ENCODE results near the gene SLC1A2. TPM values are rescaled to one million over a fixed set of nuclear protein-coding genes. Genes with fewer than 3 reads are reported as not detected.

SLC1A2 gene
- total RNA-seq, 1 donor from 2014 or later, result 0.25 TPM

GRCh38 chr11:35354644-35355043 is 64.7 kb downstream of the SLC1A2 start:
- H3K36me3 ChIP-seq (ENCODE audit: insufficient read depth, low read length), result no peaks in the 10 kb centered on the region
- FAIRE-seq (peak; percentile 56), DNase-seq (ENCODE audit: low read depth) (no peak)
- peaks cover 18% of the 10 kb centered on the region for H3K4me1 ChIP-seq (ENCODE audit: insufficient read depth, low read length)
- H3K36me3 Mint-ChIP-seq (ENCODE audit: low read depth, unreplicated experiment), result no peaks in the 10 kb centered on the region
- no peak overlapping the region for H3K27ac Mint-ChIP-seq (ENCODE audit: unreplicated experiment)
- TF ChIP-seq CTCF (IDR thresholded peaks at IDR 0.05; ENCODE audit: insufficient read depth, low read depth, low read length) (no peak), EZH2 (IDR thresholded peaks at IDR 0.05; ENCODE audit: insufficient read depth, low read length) (no peak)
- H3K4me2 ChIP-seq (ENCODE audit: low read length), result peak overlapping the region; percentile 23
- H2AFZ ChIP-seq (ENCODE audit: low read depth, low read length), result no peak overlapping the region
- H3K27me3 Mint-ChIP-seq (ENCODE audit: low read depth, unreplicated experiment), result peaks cover 3% of the 10 kb centered on the region
- no peaks in the 10 kb centered on the region for H4K20me1 ChIP-seq (ENCODE audit: insufficient read depth, low read length)
- no peak overlapping the region for H3K9ac ChIP-seq (ENCODE audit: low read length)
- H3K27ac ChIP-seq (ENCODE audit: low read depth, low read length), result no peak overlapping the region
- no peaks in the 10 kb centered on the region for H3K27me3 ChIP-seq (ENCODE audit: insufficient read depth, low read length)
- H3K4me1 Mint-ChIP-seq (ENCODE audit: low read depth, unreplicated experiment), result no peaks in the 10 kb centered on the region
- no peaks in the 10 kb centered on the region for H3K9me3 Mint-ChIP-seq (ENCODE audit: unreplicated experiment)
- no peak overlapping the region for H3K4me3 Mint-ChIP-seq (ENCODE audit: unreplicated experiment)
- H3K9me3 ChIP-seq (ENCODE audit: insufficient read depth, low read depth, low read length), result no peaks in the 10 kb centered on the region
- no peak overlapping the region for H3K4me3 ChIP-seq (ENCODE audit: insufficient read depth, low read depth, low read length)
- H3K79me2 ChIP-seq (ENCODE audit: insufficient read depth, low read length), result no peaks in the 10 kb centered on the region

DNA sequence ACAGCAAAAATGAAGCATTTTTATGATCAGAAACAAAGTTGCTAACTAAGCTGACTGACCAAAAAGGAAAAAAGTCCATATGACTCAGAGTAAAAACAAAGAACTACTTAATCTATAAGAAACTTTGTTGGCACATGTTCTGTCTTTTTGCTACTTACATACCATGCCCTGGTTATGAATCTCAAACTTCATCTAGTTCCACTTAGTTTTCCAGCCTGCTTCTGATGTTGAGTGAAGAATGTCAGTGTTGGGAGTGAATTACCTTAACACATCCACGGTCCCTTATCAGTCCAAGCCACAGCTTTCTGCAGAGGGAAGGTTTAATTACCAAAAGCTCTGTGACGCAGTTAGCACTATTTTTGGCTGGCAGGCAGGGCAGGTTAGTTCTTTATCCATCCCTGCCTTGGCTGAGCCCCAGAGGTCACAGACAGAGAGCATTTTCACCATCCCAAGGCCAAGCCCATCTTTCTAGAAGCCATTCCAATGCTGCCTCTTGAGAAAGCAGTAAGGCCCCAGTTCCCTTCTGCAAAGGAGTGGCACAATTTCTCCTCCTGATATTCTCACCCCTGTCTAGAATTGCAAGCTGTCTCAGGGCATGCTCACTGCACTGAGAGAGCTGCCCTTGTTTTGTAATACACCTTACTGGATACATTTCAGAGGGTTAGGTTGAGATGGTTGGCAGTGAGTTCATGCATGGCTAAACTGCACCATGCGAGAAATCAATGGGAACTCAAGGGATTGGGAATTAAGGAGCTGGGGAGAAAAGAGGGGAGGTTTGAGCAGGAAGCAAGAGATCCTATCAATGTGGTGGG is 67.1 kb downstream of the SLC1A2 start:
- peak overlapping the region; percentile 13 for H3K27ac ChIP-seq (ENCODE audit: low read depth, low read length)
- no peaks in the 10 kb centered on the region for H3K4me1 Mint-ChIP-seq (ENCODE audit: low read depth, unreplicated experiment)
- TF ChIP-seq CTCF (IDR thresholded peaks at IDR 0.05; ENCODE audit: insufficient read depth, low read depth, low read length) (no peak), EZH2 (IDR thresholded peaks at IDR 0.05; ENCODE audit: insufficient read depth, low read length) (no peak)

DNA sequence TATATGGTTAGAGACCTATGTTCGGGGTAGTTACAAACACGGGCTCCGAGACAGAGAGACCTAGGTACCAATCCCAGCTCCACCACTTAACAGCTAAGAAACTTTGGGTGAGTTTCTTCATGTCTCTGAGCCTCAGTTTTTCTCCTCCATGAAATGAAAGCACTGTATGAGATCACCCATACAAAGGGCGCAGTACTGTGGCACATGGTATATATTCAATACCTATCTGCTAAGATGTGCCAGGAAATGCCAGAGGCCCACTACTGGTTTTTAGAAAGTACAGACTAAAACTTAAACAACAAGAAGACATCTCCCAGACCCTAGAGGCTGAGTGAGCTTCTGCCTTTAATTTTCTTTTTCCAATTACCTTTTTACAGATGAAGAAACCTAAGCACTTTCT is 69.5 kb downstream of the SLC1A2 start:
- no peak for DNase-seq (ENCODE audit: low read depth)
- Mint-ChIP-seq H3K4me1 (ENCODE audit: low read depth, unreplicated experiment) (no peaks in the 10 kb centered on the region), H3K36me3 (ENCODE audit: low read depth, unreplicated experiment) (no peaks in the 10 kb centered on the region), H3K4me3 (ENCODE audit: unreplicated experiment) (no peak overlapping the region), H3K27ac (ENCODE audit: unreplicated experiment) (no peak overlapping the region), H3K9me3 (ENCODE audit: unreplicated experiment) (no peaks in the 10 kb centered on the region), H3K27me3 (ENCODE audit: low read depth, unreplicated experiment) (peaks cover 12% of the 10 kb centered on the region)
- Histone ChIP-seq H3K9ac (ENCODE audit: low read length) (no peak overlapping the region), H3K27ac (ENCODE audit: low read depth, low read length) (no peak overlapping the region), H3K27me3 (ENCODE audit: insufficient read depth, low read length) (no peaks in the 10 kb centered on the region), H4K20me1 (ENCODE audit: insufficient read depth, low read length) (no peaks in the 10 kb centered on the region), H2AFZ (ENCODE audit: low read depth, low read length) (no peak overlapping the region), H3K4me2 (ENCODE audit: low read length) (no peak overlapping the region), H3K4me1 (ENCODE audit: insufficient read depth, low read length) (peaks cover 15% of the 10 kb centered on the region), H3K9me3 (ENCODE audit: insufficient read depth, low read depth, low read length) (no peaks in the 10 kb centered on the region), H3K36me3 (ENCODE audit: insufficient read depth, low read length) (no peaks in the 10 kb centered on the region), H3K79me2 (ENCODE audit: insufficient read depth, low read length) (no peaks in the 10 kb centered on the region), H3K4me3 (ENCODE audit: insufficient read depth, low read depth, low read length) (no peak overlapping the region)
- FAIRE-seq, result no peak
- no peak for TF ChIP-seq CTCF (IDR thresholded peaks at IDR 0.05; ENCODE audit: insufficient read depth, low read depth, low read length)

More for the DNA sequence above, 67.1 kb downstream of the SLC1A2 start:
- FAIRE-seq, result no peak
- no peaks in the 10 kb centered on the region for H3K27me3 ChIP-seq (ENCODE audit: insufficient read depth, low read length)
- no peak overlapping the region for H3K9ac ChIP-seq (ENCODE audit: low read length)
- H3K4me3 ChIP-seq (ENCODE audit: insufficient read depth, low read depth, low read length), result no peak overlapping the region
- H3K79me2 ChIP-seq (ENCODE audit: insufficient read depth, low read length), result no peaks in the 10 kb centered on the region
- peaks cover 10% of the 10 kb centered on the region for H3K27me3 Mint-ChIP-seq (ENCODE audit: low read depth, unreplicated experiment)
- H3K36me3 Mint-ChIP-seq (ENCODE audit: low read depth, unreplicated experiment), result no peaks in the 10 kb centered on the region
- H3K4me2 ChIP-seq (ENCODE audit: low read length), result peak overlapping the region; percentile 41
- no peaks in the 10 kb centered on the region for H3K9me3 ChIP-seq (ENCODE audit: insufficient read depth, low read depth, low read length)
- H3K36me3 ChIP-seq (ENCODE audit: insufficient read depth, low read length), result no peaks in the 10 kb centered on the region
- no peaks in the 10 kb centered on the region for H4K20me1 ChIP-seq (ENCODE audit: insufficient read depth, low read length)
- no peak overlapping the region for H3K4me3 Mint-ChIP-seq (ENCODE audit: unreplicated experiment)
- H3K9me3 Mint-ChIP-seq (ENCODE audit: unreplicated experiment), result no peaks in the 10 kb centered on the region
- DNase-seq (ENCODE audit: low read depth), result peak; percentile 85
- H2AFZ ChIP-seq (ENCODE audit: low read depth, low read length), result no peak overlapping the region
- peaks cover 18% of the 10 kb centered on the region for H3K4me1 ChIP-seq (ENCODE audit: insufficient read depth, low read length)
- H3K27ac Mint-ChIP-seq (ENCODE audit: unreplicated experiment), result no peak overlapping the region
